MCF 10A (cell line): Measurements from ENCODE around the gene LGI4. TPM values are rescaled to one million over a fixed set of nuclear protein-coding genes. Genes with fewer than 3 reads are reported as not detected.
"Not testable (repeated sequence)": the region's sequence is repeated elsewhere in the genome, so short reads cannot be mapped to it uniquely, and the experiment has no call there.

ENCODE experiments used
- BruUV-seq: library from RNA; stranded (reverse); fragments of 400-500 nt; replicated peaks from 2 replicates; lab custom pipeline; 2021; lab: Mats Ljungman, UMichigan
- CTCF ChIA-PET: fragments of 300-600 bp; sonication (Branson Sonifier 250); formaldehyde crosslinking; extraction: SDS; loops from one replicate; lab custom pipeline; 2021; ENCODE audit warnings: antibody characterized with exemption, inconsistent platforms; lab: Yijun Ruan, JAX
- POLR2A ChIA-PET: fragments of 300-600, 350-650 bp; sonication (Branson Sonifier 250); formaldehyde crosslinking; extraction: SDS; loops from one replicate; lab custom pipeline; 2020; ENCODE audit warnings: antibody characterized with exemption, inconsistent platforms; lab: Yijun Ruan, JAX
- DNase-seq: peaks from one replicate; pipeline ENCODE4 v3.0.0-alpha.2; 2018; ENCODE audit not compliant: unreplicated experiment
- H3K27ac Mint-ChIP-seq: one replicate; pipeline ENCODE4 v1.8.0; 2022; ENCODE audit warnings: mild to moderate bottlenecking, low read depth, mixed read lengths; ENCODE audit not compliant: unreplicated experiment
- H3K27me3 Mint-ChIP-seq: one replicate; pipeline ENCODE4 v1.8.0; 2022; ENCODE audit warnings: mixed read lengths; ENCODE audit not compliant: insufficient read depth, unreplicated experiment
- H3K36me3 Mint-ChIP-seq: one replicate; pipeline ENCODE4 v1.8.0; 2022; ENCODE audit warnings: mild to moderate bottlenecking, moderate library complexity, mixed read lengths; ENCODE audit not compliant: insufficient read depth, unreplicated experiment
- H3K4me1 Mint-ChIP-seq: one replicate; pipeline ENCODE4 v1.8.0; 2022; ENCODE audit warnings: mixed read lengths; ENCODE audit not compliant: insufficient read depth, unreplicated experiment
- H3K4me3 Mint-ChIP-seq: one replicate; pipeline ENCODE4 v1.8.0; 2022; ENCODE audit warnings: mild to moderate bottlenecking, moderate library complexity, mixed read lengths; ENCODE audit not compliant: unreplicated experiment
- H3K9me3 Mint-ChIP-seq: one replicate; pipeline ENCODE4 v1.8.0; 2022; ENCODE audit warnings: mixed read lengths; ENCODE audit not compliant: unreplicated experiment
- CTCF ChIP-seq: fragments of 200-600 bp; IDR thresholded peaks from one replicate; pipeline ENCODE4 v1.8.0; 2022; ENCODE audit warnings: antibody characterized with exemption, mild to moderate bottlenecking; ENCODE audit not compliant: unreplicated experiment
- intact Hi-C: fragments of 100-400 bp; cut with micrococcal nuclease; formaldehyde crosslinking; loops from 2 replicates; pipeline ENCODE4 v1.14.1; 2022
- total RNA-seq: library from RNA; stranded (reverse); gene quantifications from 2 replicates; pipeline ENCODE4 v1.2.3, GENCODE V29; 2022

The LGI4 gene
- total RNA-seq, 1 experiment from 2014 or later = not detected

- CTCF ChIA-PET = interaction anchor here (0.6 to 5.5 kb wide), 36 partner anchors 8 to 363 kb away, joined by 3 to 91 read pairs (median 6); partner anchors contain the start of genes FXYD3 and FXYD5
- POLR2A ChIA-PET = interaction anchor here (0.8 to 3.8 kb wide), 6 partner anchors 8 to 69 kb away, joined by 3 to 27 read pairs (median 6); partner anchors contain the start of gene FXYD3
- H3K4me1 Mint-ChIP-seq = peaks cover 6% of the 10 kb centered on the region
- no peak overlapping the region for H3K27ac Mint-ChIP-seq
- H3K4me3 Mint-ChIP-seq = no peak overlapping the region
- intact Hi-C loops = loop anchor here (1.0 kb wide), 3 partner anchors 21 to 162 kb away; no protein-coding TSS in a partner anchor
- BruUV-seq = no TSS peak
- no peaks in the 10 kb centered on the region for H3K9me3 Mint-ChIP-seq
- peak; percentile 73 for DNase-seq
- no peaks in the 10 kb centered on the region for H3K36me3 Mint-ChIP-seq
- peaks cover 4% of the 10 kb centered on the region for H3K27me3 Mint-ChIP-seq
- TF ChIP-seq CTCF = peak; percentile 79
These were observed 590 bp upstream of the LGI4 start for GRCh38 chr19:35135389-35135909.

GRCh38 chr19:35133826-35134225, 1.0 kb downstream of the LGI4 start:
- H3K4me3 Mint-ChIP-seq = no peak overlapping the region
- no peaks in the 10 kb centered on the region for H3K9me3 Mint-ChIP-seq
- ChIA-PET CTCF (interaction anchor here (0.6 to 5.5 kb wide), 9 partner anchors 12 to 88 kb away, joined by 3 to 91 read pairs (median 16); partner anchors contain the start of gene FXYD3), POLR2A (no interaction called here)
- H3K27me3 Mint-ChIP-seq = no peaks in the 10 kb centered on the region
- intact Hi-C loops = no loop called here
- DNase-seq = no peak
- no peak overlapping the region for H3K27ac Mint-ChIP-seq
- H3K4me1 Mint-ChIP-seq = peaks cover 6% of the 10 kb centered on the region
- no peaks in the 10 kb centered on the region for H3K36me3 Mint-ChIP-seq
- BruUV-seq = no TSS peak
- no peak for TF ChIP-seq CTCF

- Mint-ChIP-seq H3K4me3 (no peak overlapping the region), H3K27ac (no peak overlapping the region), H3K27me3 (no peaks in the 10 kb centered on the region), H3K4me1 (peaks cover 6% of the 10 kb centered on the region), H3K36me3 (no peaks in the 10 kb centered on the region), H3K9me3 (no peaks in the 10 kb centered on the region)
- CTCF ChIA-PET = interaction anchor here (0.7 kb wide), 1 partner anchor 11 kb away, joined by 3 read pairs; no protein-coding TSS in a partner anchor
- POLR2A ChIA-PET = no interaction called here
- no peak for DNase-seq
- no TSS peak for BruUV-seq
- intact Hi-C loops = no loop called here
- TF ChIP-seq CTCF = no peak
These were observed 2.6 kb downstream of the LGI4 start for GRCh38 chr19:35132254-35132653.

GRCh38 chr19:35130761-35131720, 3.8 kb downstream of the LGI4 start:
- H3K27ac Mint-ChIP-seq = no peak overlapping the region
- no peak for DNase-seq
- no TSS peak for BruUV-seq
- H3K4me1 Mint-ChIP-seq = peaks cover 6% of the 10 kb centered on the region
- ChIA-PET POLR2A (interaction anchor here (0.9 kb wide), 1 partner anchor 15 kb away, joined by 3 read pairs; no protein-coding TSS in a partner anchor), CTCF (interaction anchor here (0.6 to 1.4 kb wide), 3 partner anchors 13 to 126 kb away, joined by 3 to 6 read pairs (median 4); no protein-coding TSS in a partner anchor)
- intact Hi-C loops = no loop called here
- no peaks in the 10 kb centered on the region for H3K36me3 Mint-ChIP-seq
- H3K27me3 Mint-ChIP-seq = no peaks in the 10 kb centered on the region
- TF ChIP-seq CTCF = no peak
- H3K9me3 Mint-ChIP-seq = no peaks in the 10 kb centered on the region
- H3K4me3 Mint-ChIP-seq = no peak overlapping the region

- ChIA-PET CTCF (interaction anchor here (1.4 kb wide), 1 partner anchor 20 kb away, joined by 6 read pairs; no protein-coding TSS in a partner anchor), POLR2A (interaction anchor here (0.9 kb wide), 1 partner anchor 14 kb away, joined by 3 read pairs; no protein-coding TSS in a partner anchor)
- H3K9me3 Mint-ChIP-seq, H3K4me3 Mint-ChIP-seq, H3K27ac Mint-ChIP-seq, H3K27me3 Mint-ChIP-seq, BruUV-seq, H3K36me3 Mint-ChIP-seq, DNase-seq, intact Hi-C loops: not testable (repeated sequence)
- H3K4me1 Mint-ChIP-seq = peaks cover 11% of the 10 kb centered on the region
These were observed 5.1 kb downstream of the LGI4 start for GRCh38 chr19:35129724-35130274.
